Mesenchymal stem cell (in vitro differentiated cells and primary cell): ENCODE measurements around the gene CRADD.
A peak's percentile ranks its signal among the peaks of the same experiment; 100 is the strongest.
"Not testable (repeated sequence)": the region's sequence is repeated elsewhere in the genome, so short reads cannot be mapped to it uniquely, and the experiment has no call there.

ENCODE experiments used
- DNase-seq: peaks from one replicate; pipeline ENCODE4 v3.0.0-alpha.2; 2013
- H2AFZ ChIP-seq: one replicate; pipeline ENCODE4 v1.6.1; 2013; ENCODE audit warnings: low read depth, mild to moderate bottlenecking, control low read depth, inconsistent platforms, low read length, moderate library complexity
- H2AK5ac ChIP-seq: 2 replicates; pipeline ENCODE4 v1.6.1; 2013; ENCODE audit warnings: low read length, moderate library complexity, mild to moderate bottlenecking, inconsistent platforms; ENCODE audit not compliant: severe bottlenecking
- H2BK120ac ChIP-seq: one replicate; pipeline ENCODE4 v1.6.1; 2013; ENCODE audit warnings: low read depth, mild to moderate bottlenecking, inconsistent platforms, low read length, moderate library complexity
- H2BK12ac ChIP-seq, 2 experiments: one replicate each; pipeline ENCODE4 v1.6.1; 2013; ENCODE audit warnings: inconsistent platforms in 2 of 2, low read length in 2 of 2, mild to moderate bottlenecking in 2 of 2, moderate library complexity in 2 of 2, control low read depth in 1 of 2
- H2BK15ac ChIP-seq: one replicate; pipeline ENCODE4 v1.6.1; 2013; ENCODE audit warnings: mild to moderate bottlenecking, low read depth, inconsistent platforms; ENCODE audit not compliant: poor library complexity, severe bottlenecking
- H2BK5ac ChIP-seq: 2 replicates; pipeline ENCODE4 v1.6.1; 2013; ENCODE audit warnings: low read depth, mild to moderate bottlenecking, low read length, control low read depth, inconsistent platforms; ENCODE audit not compliant: poor library complexity, severe bottlenecking
- H3K14ac ChIP-seq, 2 experiments: one replicate each; pipeline ENCODE4 v1.6.1; 2013; ENCODE audit warnings: inconsistent platforms in 2 of 2, low read length in 2 of 2, control low read depth in 1 of 2, mild to moderate bottlenecking in 1 of 2, moderate library complexity in 1 of 2
- H3K18ac ChIP-seq, 2 experiments: one replicate each; pipeline ENCODE4 v1.6.1; 2013; ENCODE audit warnings: inconsistent platforms in 2 of 2, low read length in 2 of 2, control low read depth in 1 of 2, low read depth in 1 of 2, mild to moderate bottlenecking in 1 of 2
- H3K23ac ChIP-seq, 2 experiments: one replicate each; pipeline ENCODE4 v1.6.1; 2013; ENCODE audit warnings: inconsistent platforms in 2 of 2, low read length in 2 of 2, mild to moderate bottlenecking in 2 of 2, moderate library complexity in 2 of 2, control low read depth in 1 of 2
- H3K27ac ChIP-seq: 2 replicates; pipeline ENCODE4 v1.5.1; 2013; ENCODE audit warnings: mild to moderate bottlenecking, moderate library complexity, low read length, control low read depth, inconsistent platforms; ENCODE audit not compliant: poor library complexity, severe bottlenecking
- H3K27me3 ChIP-seq, 2 experiments: 2 replicates each; pipeline versions ENCODE4 v1.6.1 to v1.7.0; 2013; ENCODE audit warnings: low read length in 2 of 2, mild to moderate bottlenecking in 2 of 2, moderate library complexity in 2 of 2, control low read depth in 1 of 2, inconsistent platforms in 1 of 2; ENCODE audit not compliant: control insufficient read depth in 1 of 2, insufficient read depth in 1 of 2
- H3K36me3 ChIP-seq, 2 experiments: 2 replicates each; pipeline versions ENCODE4 v1.6.1 to v1.7.0; 2013; ENCODE audit warnings: low read length in 2 of 2, control low read depth in 1 of 2, inconsistent platforms in 1 of 2, low read depth in 1 of 2, mild to moderate bottlenecking in 1 of 2; ENCODE audit not compliant: insufficient read depth in 2 of 2, control insufficient read depth in 1 of 2
- H3K4ac ChIP-seq, 2 experiments: one replicate each; pipeline ENCODE4 v1.6.1; 2013; ENCODE audit warnings: inconsistent platforms in 2 of 2, low read length in 2 of 2, mild to moderate bottlenecking in 2 of 2, moderate library complexity in 2 of 2, control low read depth in 1 of 2, low read depth in 1 of 2
- H3K4me1 ChIP-seq: 2 replicates; pipeline ENCODE4 v1.6.1; 2013; ENCODE audit warnings: low read depth, low read length, control low read depth; ENCODE audit not compliant: control insufficient read depth, insufficient read depth
- H3K4me2 ChIP-seq: 2 replicates; pipeline ENCODE4 v1.6.1; 2013; ENCODE audit warnings: low read length, mild to moderate bottlenecking, inconsistent platforms; ENCODE audit not compliant: poor library complexity, severe bottlenecking
- H3K4me3 ChIP-seq, 2 experiments: 2 replicates each; pipeline versions ENCODE4 v1.5.1 to v1.7.0; 2013; ENCODE audit warnings: low read length in 2 of 2, mild to moderate bottlenecking in 2 of 2, control low read depth in 1 of 2, low read depth in 1 of 2; ENCODE audit not compliant: insufficient read depth in 1 of 2
- H3K79me1 ChIP-seq: replicated peaks from 2 replicates; pipeline ENCODE4 v1.6.1; 2013; ENCODE audit warnings: mild to moderate bottlenecking, control low read depth, low read length, inconsistent platforms; ENCODE audit not compliant: poor library complexity, severe bottlenecking
- H3K9ac ChIP-seq: 2 replicates; pipeline ENCODE4 v1.7.0; 2013; ENCODE audit warnings: mild to moderate bottlenecking, low read length, moderate library complexity
- H3K9me3 ChIP-seq: 2 replicates; pipeline ENCODE4 v1.7.0; 2013; ENCODE audit warnings: mild to moderate bottlenecking, low read length; ENCODE audit not compliant: control insufficient read depth
- H4K8ac ChIP-seq: one replicate; pipeline ENCODE4 v1.6.1; 2013; ENCODE audit warnings: inconsistent platforms, mild to moderate bottlenecking, low read length, moderate library complexity
- H4K91ac ChIP-seq: one replicate; pipeline ENCODE4 v1.6.1; 2013; ENCODE audit warnings: mild to moderate bottlenecking, low read length, inconsistent platforms
- WGBS: methylation state at CpG from one replicate; pipeline ENCODE4 v1.1.7; 2013; ENCODE audit warnings: mixed read lengths; 5-methylcytosine and 5-hydroxymethylcytosine counted together

Gene CRADD

GRCh38 chr12:93780886-93781285 is 103.7 kb downstream of the CRADD start:
- H3K36me3 ChIP-seq: not testable (repeated sequence)

DNA sequence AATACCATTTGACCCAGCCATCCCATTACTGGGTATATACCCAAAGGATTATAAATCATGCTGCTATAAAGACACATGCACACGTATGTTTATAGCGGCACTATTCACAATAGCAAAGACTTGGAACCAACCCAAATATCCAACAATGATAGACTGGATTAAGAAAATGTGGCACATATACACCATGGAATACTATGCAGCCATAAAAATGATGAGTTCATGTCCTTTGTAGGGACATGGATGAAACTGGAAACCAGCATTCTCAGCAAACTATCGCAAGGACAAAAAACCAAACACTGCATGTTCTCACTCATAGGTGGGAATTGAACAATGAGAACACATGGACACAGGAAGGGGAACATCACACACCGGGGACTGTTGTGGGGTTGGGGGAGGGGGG is 104.8 kb downstream of the CRADD start:
- H2BK15ac ChIP-seq, DNase-seq, H2BK5ac ChIP-seq, H3K36me3 ChIP-seq, H3K4me1 ChIP-seq, H3K9me3 ChIP-seq, H3K9ac ChIP-seq, H3K79me1 ChIP-seq, H3K18ac ChIP-seq, H3K27ac ChIP-seq, H2AFZ ChIP-seq, H3K4me2 ChIP-seq, H2BK12ac ChIP-seq, H3K27me3 ChIP-seq, H2BK120ac ChIP-seq, H2AK5ac ChIP-seq, H4K91ac ChIP-seq, H3K23ac ChIP-seq, H3K4ac ChIP-seq, H3K14ac ChIP-seq, H3K4me3 ChIP-seq, H4K8ac ChIP-seq: not testable (repeated sequence)
- WGBS: no CpG with 5 or more reads among the region's 4 CpGs

More at GRCh38 chr12:93780886-93781285, 103.7 kb downstream of the CRADD start:
- H3K79me1 ChIP-seq, H3K4me1 ChIP-seq, H3K9me3 ChIP-seq, H2AFZ ChIP-seq, H2BK120ac ChIP-seq, H4K8ac ChIP-seq, H3K4me3 ChIP-seq, DNase-seq, H3K27ac ChIP-seq, H3K23ac ChIP-seq, H3K4ac ChIP-seq, H3K18ac ChIP-seq, H3K14ac ChIP-seq, H3K4me2 ChIP-seq, H3K27me3 ChIP-seq, H2BK12ac ChIP-seq, H2BK5ac ChIP-seq, H3K9ac ChIP-seq, H2BK15ac ChIP-seq, H4K91ac ChIP-seq, H2AK5ac ChIP-seq: not testable (repeated sequence)
- WGBS: 80% methylated on average over 4 of the region's 4 CpGs

- no CpG with 5 or more reads among the region's 1 CpG for WGBS
- Histone ChIP-seq H3K27me3 (no peaks in the 10 kb centered on the region), H2BK120ac (no peak overlapping the region), H2BK12ac (no peak overlapping the region), H3K4me3 (no peak overlapping the region), H3K4me2 (no peak overlapping the region), H2BK15ac (no peak overlapping the region), H3K4me1 (peaks cover 5% of the 10 kb centered on the region), H2AFZ (no peak overlapping the region), H4K8ac (no peak overlapping the region), H2BK5ac (no peak overlapping the region), H3K79me1 (peaks cover 3% of the 10 kb centered on the region), H3K36me3 (no peaks in the 10 kb centered on the region), H3K4ac (no peak overlapping the region), H3K23ac (no peak overlapping the region), H3K9ac (no peak overlapping the region), H3K18ac (no peak overlapping the region), H4K91ac (no peak overlapping the region), H2AK5ac (no peak overlapping the region), H3K9me3 (no peaks in the 10 kb centered on the region), H3K27ac (no peak overlapping the region), H3K14ac (no peak overlapping the region)
- no peak for DNase-seq
Measured at GRCh38 chr12:93782853-93783252, 105.7 kb downstream of the CRADD start.

DNA sequence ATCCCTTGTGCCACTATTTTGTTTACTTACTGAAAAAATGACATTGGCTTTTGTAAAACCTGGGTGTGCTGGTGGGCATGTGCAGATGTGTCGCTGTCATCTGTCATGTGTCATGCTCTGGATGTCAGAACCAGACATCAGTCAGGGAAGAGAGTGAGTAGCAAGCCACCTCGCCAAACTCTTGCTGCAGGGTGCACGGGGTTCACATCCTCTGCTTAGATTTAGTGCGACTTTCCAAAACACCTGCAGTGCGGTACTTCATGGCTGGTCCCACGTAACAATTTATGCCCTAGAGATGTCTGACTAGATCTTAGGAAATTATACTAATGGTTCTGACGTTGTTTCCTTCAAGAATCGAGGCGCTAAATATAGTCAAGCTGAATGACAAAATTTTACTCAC is 106.7 kb downstream of the CRADD start:
- H4K91ac ChIP-seq: peak overlapping the region; percentile 87
- peak overlapping the region; percentile 66 for H3K27ac ChIP-seq
- peaks cover 5% of the 10 kb centered on the region for H3K4me1 ChIP-seq
- H2BK5ac ChIP-seq: no peak overlapping the region
- H4K8ac ChIP-seq: peak overlapping the region; percentile 21
- peak overlapping the region; percentile 73 for H3K9ac ChIP-seq
- no peak overlapping the region for H2BK120ac ChIP-seq
- H2AFZ ChIP-seq: no peak overlapping the region
- peaks cover 3% of the 10 kb centered on the region for H3K79me1 ChIP-seq
- peak overlapping the region; percentile 45 to 81 for H3K18ac ChIP-seq
- WGBS: 45% methylated on average over 8 of the region's 9 CpGs
- peak overlapping the region; percentile 13 to 78 for H2BK12ac ChIP-seq
- no peak overlapping the region for H3K4me2 ChIP-seq
- H3K36me3 ChIP-seq: no peaks in the 10 kb centered on the region
- no peak overlapping the region for H2BK15ac ChIP-seq
- H3K27me3 ChIP-seq: no peaks in the 10 kb centered on the region
- H3K9me3 ChIP-seq: no peaks in the 10 kb centered on the region
- no peak overlapping the region for H2AK5ac ChIP-seq
- H3K4me3 ChIP-seq: no peak overlapping the region
- no peak overlapping the region for H3K14ac ChIP-seq
- H3K4ac ChIP-seq: peak overlapping the region; percentile 29 to 60
- no peak overlapping the region for H3K23ac ChIP-seq
- DNase-seq: peak; percentile 27
